Spleen (tissue), 11 donors: ENCODE measurements around the gene CFAP251. TPM values are rescaled to one million over a fixed set of nuclear protein-coding genes. Genes with fewer than 3 reads are reported as not detected.

ENCODE experiments used
- DNase-seq: peaks from one replicate; pipeline ENCODE4 v3.0.0-alpha.2; 2020
- H3K27ac ChIP-seq, 8 donors: fragments of 200-600 bp; sonication (generic) in 7 of 8; 1 replicate in 4 of 8; 2 replicates in 4 of 8; pipeline versions ENCODE4 v1.5.0 to v1.8.0; 2016 to 2021; ENCODE audit warnings: inconsistent platforms in 4 of 8, mild to moderate bottlenecking in 4 of 8, moderate library complexity in 1 of 8
- H3K27me3 ChIP-seq, 7 donors: fragments of 200-600 bp; sonication (generic) in 6 of 7; replicated peaks in 1 of 7; 1 replicate in 4 of 7; 2 replicates in 3 of 7; pipeline versions ENCODE4 v1.5.0 to v1.8.0; 2016 to 2021; ENCODE audit warnings: inconsistent platforms in 3 of 7, mild to moderate bottlenecking in 1 of 7
- H3K36me3 ChIP-seq, 6 donors: fragments of 200-600 bp; sonication (generic) in 5 of 6; 1 replicate in 4 of 6; 2 replicates in 2 of 6; pipeline versions ENCODE4 v1.5.0 to v1.8.0; 2016 to 2021; ENCODE audit warnings: inconsistent platforms in 2 of 6
- H3K4me1 ChIP-seq, 6 donors: fragments of 200-600 bp; sonication (generic) in 5 of 6; 1 replicate in 3 of 6; 2 replicates in 3 of 6; pipeline versions ENCODE4 v1.5.0 to v1.8.0; 2016 to 2021; ENCODE audit warnings: inconsistent platforms in 3 of 6
- H3K4me3 ChIP-seq, 8 donors: fragments of 200-600 bp; sonication (generic) in 7 of 8; 1 replicate in 4 of 8; 2 replicates in 4 of 8; pipeline versions ENCODE4 v1.5.0 to v1.8.0; 2016 to 2021; ENCODE audit warnings: inconsistent platforms in 4 of 8, mild to moderate bottlenecking in 4 of 8, moderate library complexity in 2 of 8
- H3K9me3 ChIP-seq, 8 donors: fragments of 200-600 bp; sonication (generic) in 7 of 8; 1 replicate in 4 of 8; 2 replicates in 4 of 8; pipeline versions ENCODE4 v1.5.0 to v1.8.0; 2016 to 2021; ENCODE audit warnings: inconsistent platforms in 4 of 8
- POLR2A ChIP-seq, 3 donors: fragments of 450-650 bp; IDR thresholded peaks; one replicate each; pipeline ENCODE4 v1.5.1; 2017; ENCODE audit warnings: antibody characterized with exemption in 3 of 3, mild to moderate bottlenecking in 1 of 3
- POLR2AphosphoS5 ChIP-seq, 3 donors: sonication (generic); formaldehyde crosslinking; IDR thresholded peaks; one replicate each; pipeline ENCODE4 v1.5.1; 2017; ENCODE audit warnings: antibody characterized with exemption in 3 of 3
- WGBS, 5 donors: extraction: QIAGEN DNeasy Blood & Tissue Kit in 3 of 5; methylation state at CpG; one replicate each; pipeline versions ENCODE4 v1.1.5 to v1.1.7; 2013 to 2018; 5-methylcytosine and 5-hydroxymethylcytosine counted together
- intact Hi-C: fragments of 100-400 bp; cut with DNase I; formaldehyde crosslinking; loops from one replicate; pipeline ENCODE4 v1.15.0; 2023; ENCODE audit warnings: low total_unique reads
- polyA plus RNA-seq, 3 donors: library from polyadenylated mRNA; stranded (reverse); fragments of 200-250 nt; gene quantifications; one replicate each; pipeline ENCODE4 v1.2.1, GENCODE V29; 2013
- total RNA-seq, 7 donors: library from RNA; depleted of rRNA in 3 of 7; stranded (reverse); fragments of >200 nt in 3 of 7; fragmentation: NEBNext Ultra II Directional in 4 of 7; extraction: Animal tissue kit (Norgen Biotek cat#: 25700) in 4 of 7; gene quantifications; one replicate each; pipeline versions ENCODE4 v1.1.0 to v1.2.1, GENCODE V29; 2016 to 2021
- TF ChIP-seq, protein P1 (sequence below), 11 experiments: fragments of 200-600 bp in 7 of 11; fragments of 450-650 bp in 4 of 11; sonication (generic) in 4 of 11; IDR thresholded peaks in 8 of 11; conservative IDR thresholded peaks in 3 of 11; 1 replicate in 7 of 11; 2 replicates in 4 of 11; pipeline versions ENCODE4 v1.4.0 to v1.8.0; 2016 to 2021; ENCODE audit warnings: antibody characterized with exemption in 11 of 11, inconsistent platforms in 4 of 11, mild to moderate bottlenecking in 1 of 11
- donor health status: healthy with polysubstance abuse.
- donor health status: DM: no; HTN: no; CAD: no; lungs with moderate emphysema.
- donor health status: DM: no; HTN: no; CAD: no.
- donor health status: Bipolar disorder and iron deficiency.
- donor health status: healthy.
- donor health status: DM: no; HTN: no; CAD: no.
- donor health status: DM: yes; HTN: yes; CAD: no.

The CFAP251 gene
- total and polyA plus RNA-seq, 10 donors = 1.3 to 10.5 (median 3.6) TPM

GRCh38 chr12:122018937-122019336 is 100.5 kb downstream of the CFAP251 start:
- no peak overlapping the region for H3K4me3 ChIP-seq
- H3K27me3 ChIP-seq = peaks cover 0 to 32% (median 6%) of the 10 kb centered on the region in 7 donors
- 84 to 91% (median 87%) methylated on average over 4 of the region's 4 CpGs for WGBS, 5 donors
- H3K27ac ChIP-seq = no peak overlapping the region
- no peak for DNase-seq
- no peaks in the 10 kb centered on the region for H3K36me3 ChIP-seq
- intact Hi-C loops = no loop called here
- peaks cover 0 to 29% (median 23%) of the 10 kb centered on the region in 6 donors for H3K4me1 ChIP-seq
- H3K9me3 ChIP-seq = peaks cover 0 to 13% (median 8%) of the 10 kb centered on the region in 8 donors
- TF ChIP-seq, protein P1, sequence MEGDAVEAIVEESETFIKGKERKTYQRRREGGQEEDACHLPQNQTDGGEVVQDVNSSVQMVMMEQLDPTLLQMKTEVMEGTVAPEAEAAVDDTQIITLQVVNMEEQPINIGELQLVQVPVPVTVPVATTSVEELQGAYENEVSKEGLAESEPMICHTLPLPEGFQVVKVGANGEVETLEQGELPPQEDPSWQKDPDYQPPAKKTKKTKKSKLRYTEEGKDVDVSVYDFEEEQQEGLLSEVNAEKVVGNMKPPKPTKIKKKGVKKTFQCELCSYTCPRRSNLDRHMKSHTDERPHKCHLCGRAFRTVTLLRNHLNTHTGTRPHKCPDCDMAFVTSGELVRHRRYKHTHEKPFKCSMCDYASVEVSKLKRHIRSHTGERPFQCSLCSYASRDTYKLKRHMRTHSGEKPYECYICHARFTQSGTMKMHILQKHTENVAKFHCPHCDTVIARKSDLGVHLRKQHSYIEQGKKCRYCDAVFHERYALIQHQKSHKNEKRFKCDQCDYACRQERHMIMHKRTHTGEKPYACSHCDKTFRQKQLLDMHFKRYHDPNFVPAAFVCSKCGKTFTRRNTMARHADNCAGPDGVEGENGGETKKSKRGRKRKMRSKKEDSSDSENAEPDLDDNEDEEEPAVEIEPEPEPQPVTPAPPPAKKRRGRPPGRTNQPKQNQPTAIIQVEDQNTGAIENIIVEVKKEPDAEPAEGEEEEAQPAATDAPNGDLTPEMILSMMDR (IDR thresholded peaks at IDR 0.05 in 8 of 11, conservative IDR thresholded peaks at IDR 0.05 in 3 of 11) = no peak
- TF ChIP-seq POLR2A (IDR thresholded peaks at IDR 0.05) (no peak), POLR2AphosphoS5 (IDR thresholded peaks at IDR 0.05) (no peak)

DNA sequence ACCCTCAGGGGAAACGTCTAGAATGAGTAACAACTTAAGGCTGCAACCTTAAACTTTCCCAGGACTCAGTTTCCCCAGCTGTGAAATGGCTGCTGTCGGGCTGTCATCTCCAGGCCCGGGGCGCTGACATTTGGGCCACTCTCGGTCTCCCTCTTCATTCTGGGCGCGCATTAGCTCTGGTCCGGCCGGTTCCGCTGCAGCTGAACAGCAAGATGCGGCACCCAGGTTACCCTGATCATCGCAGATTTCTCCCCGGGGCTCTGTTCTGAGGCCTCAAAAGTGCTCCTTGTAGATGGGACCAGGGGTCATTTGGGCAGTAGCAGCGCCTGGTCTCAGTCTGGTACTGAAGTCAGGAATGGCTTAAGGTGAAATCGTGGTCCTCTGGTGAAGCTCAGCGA is 102.4 kb downstream of the CFAP251 start:
- Histone ChIP-seq H3K27me3 (peaks cover 0 to 35% (median 6%) of the 10 kb centered on the region in 7 donors), H3K4me1 (peaks cover 0 to 47% (median 31%) of the 10 kb centered on the region in 6 donors), H3K9me3 (peaks cover 0 to 13% (median 8%) of the 10 kb centered on the region in 8 donors), H3K4me3 (peak overlapping the region in 6 of 8 donors; percentile 52 to 86 (median 65)), H3K27ac (peak overlapping the region in 2 of 8 donors; percentile 68 to 74), H3K36me3 (no peaks in the 10 kb centered on the region)
- TF ChIP-seq POLR2A (IDR thresholded peaks at IDR 0.05) (no peak), POLR2AphosphoS5 (IDR thresholded peaks at IDR 0.05) (no peak)
- TF ChIP-seq, protein P1 (IDR thresholded peaks at IDR 0.05 in 8 of 11, conservative IDR thresholded peaks at IDR 0.05 in 3 of 11) = no peak
- DNase-seq = no peak
- WGBS, 5 donors = 63 to 82% (median 68%) methylated on average over 15 to 16 of the region's 16 CpGs
- intact Hi-C loops = no loop called here

GRCh38 chr12:122021193-122021821 is 102.9 kb downstream of the CFAP251 start:
- H3K4me3 ChIP-seq = peak overlapping the region; percentile 47 to 86 (median 62)
- peak; percentile 80 for DNase-seq
- peak overlapping the region in 5 of 8 donors; percentile 68 to 82 (median 74) for H3K27ac ChIP-seq
- H3K27me3 ChIP-seq = peaks cover 0 to 35% (median 6%) of the 10 kb centered on the region in 7 donors
- WGBS, 5 donors = 1 to 7% (median 1%) methylated on average over 14 to 57 of the region's 57 CpGs
- peaks cover 0 to 53% (median 31%) of the 10 kb centered on the region in 6 donors for H3K4me1 ChIP-seq
- TF ChIP-seq POLR2AphosphoS5 (IDR thresholded peaks at IDR 0.05) (no peak), POLR2A (IDR thresholded peaks at IDR 0.05) (no peak)
- TF ChIP-seq, protein P1 (IDR thresholded peaks at IDR 0.05 in 8 of 11, conservative IDR thresholded peaks at IDR 0.05 in 3 of 11) = no peak
- peaks cover 0 to 13% (median 8%) of the 10 kb centered on the region in 8 donors for H3K9me3 ChIP-seq
- H3K36me3 ChIP-seq = no peaks in the 10 kb centered on the region
- intact Hi-C loops = no loop called here

DNA sequence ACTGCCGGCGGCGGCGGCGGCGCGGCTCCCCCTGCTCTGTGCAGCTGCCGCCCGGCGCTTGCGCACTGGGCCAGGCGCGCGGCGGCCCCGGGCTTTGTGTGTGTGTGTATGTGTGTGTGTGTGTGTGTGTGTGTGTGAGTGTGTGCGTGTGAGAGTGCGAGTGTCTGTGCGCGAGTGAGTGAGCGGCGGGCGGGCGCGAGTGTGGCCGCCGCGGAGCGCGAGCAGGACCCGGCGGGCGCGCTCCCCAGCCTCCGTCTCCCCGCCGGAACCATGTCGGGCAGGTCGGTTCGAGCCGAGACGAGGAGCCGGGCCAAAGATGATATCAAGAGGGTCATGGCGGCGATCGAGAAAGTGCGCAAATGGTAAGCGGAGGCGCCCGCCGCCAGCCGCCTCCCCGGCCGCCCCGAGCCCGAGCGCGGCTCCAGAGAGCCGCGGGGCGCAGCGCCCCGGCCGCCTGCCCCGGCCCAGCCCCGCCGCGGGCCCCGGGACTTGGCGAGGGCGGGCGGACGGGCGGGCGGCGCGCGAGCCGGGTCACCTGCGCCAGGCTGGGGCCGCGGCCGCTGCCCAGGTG is 103.5 kb downstream of the CFAP251 start, which contains the start of gene BCL7A:
TSS of gene BCL7A (plus strand) at position 63 of the 571 bp plus-strand sequence. CDS start at position 271, 208 bp downstream.
- H3K9me3 ChIP-seq = peaks cover 0 to 13% (median 8%) of the 10 kb centered on the region in 8 donors
- H3K36me3 ChIP-seq = no peaks in the 10 kb centered on the region
- peak; percentile 89 for DNase-seq
- H3K4me1 ChIP-seq = peaks cover 0 to 59% (median 31%) of the 10 kb centered on the region in 6 donors
- peak within 1 kb of the TSS; percentile 49 to 86 (median 64) for H3K4me3 ChIP-seq
- peak within 1 kb of the TSS; percentile 58 to 83 (median 82) for H3K27ac ChIP-seq
- TF ChIP-seq POLR2AphosphoS5 (IDR thresholded peaks at IDR 0.05) (peak; percentile 44 to 82 (median 73)), POLR2A (IDR thresholded peaks at IDR 0.05) (peak in 1 of 3 donors; percentile 42)
- TF ChIP-seq, protein P1 (IDR thresholded peaks at IDR 0.05 in 8 of 11, conservative IDR thresholded peaks at IDR 0.05 in 3 of 11) = no peak
- intact Hi-C loops = no loop called here
- peaks cover 0 to 35% (median 6%) of the 10 kb centered on the region in 7 donors for H3K27me3 ChIP-seq
- WGBS, 5 donors = 0 to 2% (median 0%) methylated on average over 18 to 83 of the region's 83 CpGs; no CpG with 5 or more reads in 1 of the 5 donors
